IPS DF 4.7 (cell line): ENCODE measurements around the gene CDKN3.

ENCODE experiments used
- DNase-seq: peaks from one replicate; pipeline ENCODE4 v3.0.0-alpha.2; 2013; ENCODE audit warnings: low spot score; ENCODE audit errors: extremely low read depth

The CDKN3 gene

GRCh38 chr14:54396493-54397335 is at the start of gene CDKN3:
CDKN3 (plus strand) TSS chr14:54397007; CDS start chr14:54397069, 62 bp downstream.
- peak; percentile 96 for DNase-seq

GRCh38 chr14:54347044-54347443 is 49.8 kb upstream of the CDKN3 start:
- no peak for DNase-seq

- no peak for DNase-seq
Observed at GRCh38 chr14:54348001-54348611, 48.7 kb upstream of the CDKN3 start.

GRCh38 chr14:54348923-54349620 is 47.7 kb upstream of the CDKN3 start:
- DNase-seq, result no peak

GRCh38 chr14:54349713-54350112 is 47.1 kb upstream of the CDKN3 start:
- DNase-seq, result no peak

GRCh38 chr14:54350203-54350602 is 46.6 kb upstream of the CDKN3 start:
- no peak for DNase-seq

- DNase-seq, result no peak
Observed at GRCh38 chr14:54353266-54353665, 43.5 kb upstream of the CDKN3 start.

GRCh38 chr14:54353694-54354093 is 43.1 kb upstream of the CDKN3 start:
- DNase-seq, result no peak

- no peak for DNase-seq
Observed at GRCh38 chr14:54354096-54354495, 42.7 kb upstream of the CDKN3 start.

GRCh38 chr14:54354968-54355641 is 41.7 kb upstream of the CDKN3 start:
- DNase-seq, result no peak

GRCh38 chr14:54355698-54356097 is 41.1 kb upstream of the CDKN3 start:
- no peak for DNase-seq

GRCh38 chr14:54356172-54356571 is 40.6 kb upstream of the CDKN3 start:
- DNase-seq, result no peak

GRCh38 chr14:54360667-54361066 is 36.1 kb upstream of the CDKN3 start:
- DNase-seq, result no peak

GRCh38 chr14:54362089-54362504 is 34.7 kb upstream of the CDKN3 start:
- peak; percentile 97 for DNase-seq

GRCh38 chr14:54362759-54363437 is 33.9 kb upstream of the CDKN3 start:
- no peak for DNase-seq

- no peak for DNase-seq
Observed at GRCh38 chr14:54364555-54365415, 32.0 kb upstream of the CDKN3 start.

- DNase-seq, result no peak
Observed at GRCh38 chr14:54366736-54367735, 29.8 kb upstream of the CDKN3 start.

GRCh38 chr14:54368291-54368690 is 28.5 kb upstream of the CDKN3 start:
- DNase-seq, result no peak

GRCh38 chr14:54369343-54369742 is 27.5 kb upstream of the CDKN3 start:
- DNase-seq, result no peak
